Glomerular endothelial cell (primary cell): Measurements from ENCODE around the gene THSD4. TPM values are rescaled to one million over a fixed set of nuclear protein-coding genes. Genes with fewer than 3 reads are reported as not detected.

Experiments used
- DNase-seq: peaks from one replicate; pipeline ENCODE4 v3.0.0-alpha.2; 2011; ENCODE audit warnings: low read depth, low spot score; ENCODE audit errors: extremely low read depth
- total RNA-seq: library from RNA; depleted of rRNA; stranded (reverse); fragments of >200 nt; gene quantifications from 2 replicates; pipeline ENCODE4 v1.2.3, GENCODE V29; 2015

The THSD4 gene
- total RNA-seq, 1 donor from 2014 or later, result 110 TPM

DNA sequence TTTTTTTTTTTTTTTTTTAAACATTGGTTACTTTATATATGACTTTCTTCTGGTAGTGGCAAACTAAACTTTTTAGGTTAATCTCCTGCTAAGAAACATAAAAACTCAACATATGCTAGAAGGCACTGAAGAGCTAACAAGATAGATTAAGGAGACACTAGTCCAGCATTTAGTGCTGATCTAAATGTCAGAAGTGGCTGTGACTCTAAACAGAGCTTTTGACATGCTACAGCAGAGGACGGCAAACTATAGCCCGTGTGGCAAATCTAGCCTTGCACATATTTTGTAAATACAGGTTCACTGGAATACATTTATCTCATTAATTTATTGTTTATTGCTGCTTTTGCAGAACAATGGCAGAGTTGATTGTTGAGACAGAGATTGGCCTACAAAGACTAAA is 715.7 kb downstream of the THSD4 start:
- no peak for DNase-seq

Other genes with a start within 250 kb of the THSD4 start
- gene THAP10, start 223.0 kb upstream of the THSD4 start, total RNA-seq, result 3.0 and 4.4 TPM in 2 replicates
- gene LRRC49, start 222.6 kb upstream of the THSD4 start, total RNA-seq, result 4.5 and 6.7 TPM in 2 replicates